ENCODE results near the gene CFAP57.

- TF ChIP-seq CTCF (IDR thresholded peaks at IDR 0.05): no peak
- no peak for TF ChIP-seq POLR2A (IDR thresholded peaks at IDR 0.05)
Measured at GRCh38 chr1:43184995-43185394, 12.9 kb downstream of the CFAP57 start.

All from uterus (tissue), 2 donors.